Stimulated activated naive CD8-positive, alpha-beta T cell treated with anti-CD3 and anti-CD28 coated beads, Interleukin-15, Interleukin-2, amounts not matched to agents 100 ng/mL and 50 ng/mL, for 24 hours (primary cell): Measurements from ENCODE around the gene GPR150.

Experiments used
- H3K27ac Mint-ChIP-seq: one replicate; pipeline ENCODE4 v1.8.0; 2021; ENCODE audit warnings: mild to moderate bottlenecking, mixed read lengths
- H3K27me3 Mint-ChIP-seq: one replicate; pipeline ENCODE4 v1.8.0; 2021; ENCODE audit warnings: mixed read lengths
- H3K36me3 Mint-ChIP-seq: one replicate; pipeline ENCODE4 v1.8.0; 2021; ENCODE audit warnings: low read depth, mixed read lengths
- H3K4me1 Mint-ChIP-seq: one replicate; pipeline ENCODE4 v1.8.0; 2021; ENCODE audit warnings: low read depth, mixed read lengths
- H3K4me3 Mint-ChIP-seq: one replicate; pipeline ENCODE4 v1.8.0; 2021; ENCODE audit warnings: mild to moderate bottlenecking, mixed read lengths
- H3K9me3 Mint-ChIP-seq: one replicate; pipeline ENCODE4 v1.8.0; 2021; ENCODE audit warnings: mixed read lengths

The GPR150 gene

DNA sequence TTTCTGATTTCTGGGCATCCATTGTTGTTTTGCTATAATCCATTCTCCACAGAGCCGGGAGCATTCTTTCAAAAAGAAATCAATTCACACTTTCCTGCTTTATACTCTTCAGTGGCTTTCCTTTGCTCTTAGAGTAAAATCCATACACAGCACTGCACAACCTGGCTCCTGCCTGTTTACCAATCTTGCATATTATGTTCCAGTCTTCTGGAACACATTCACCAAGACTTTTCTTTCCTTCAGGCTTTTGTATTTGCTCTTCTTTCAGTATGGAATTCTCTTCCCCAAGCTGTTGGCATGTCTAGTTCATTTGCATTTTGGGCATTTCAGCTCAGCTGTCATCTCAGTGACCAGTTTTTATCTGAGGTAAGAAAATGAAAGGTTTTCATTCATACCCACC lies 33.0 kb downstream of the GPR150 start:
- Mint-ChIP-seq H3K4me3 (no peak overlapping the region), H3K27ac (no peak overlapping the region), H3K27me3 (no peaks in the 10 kb centered on the region), H3K4me1 (peaks cover 19% of the 10 kb centered on the region), H3K36me3 (peaks cover 29% of the 10 kb centered on the region), H3K9me3 (no peaks in the 10 kb centered on the region)

DNA sequence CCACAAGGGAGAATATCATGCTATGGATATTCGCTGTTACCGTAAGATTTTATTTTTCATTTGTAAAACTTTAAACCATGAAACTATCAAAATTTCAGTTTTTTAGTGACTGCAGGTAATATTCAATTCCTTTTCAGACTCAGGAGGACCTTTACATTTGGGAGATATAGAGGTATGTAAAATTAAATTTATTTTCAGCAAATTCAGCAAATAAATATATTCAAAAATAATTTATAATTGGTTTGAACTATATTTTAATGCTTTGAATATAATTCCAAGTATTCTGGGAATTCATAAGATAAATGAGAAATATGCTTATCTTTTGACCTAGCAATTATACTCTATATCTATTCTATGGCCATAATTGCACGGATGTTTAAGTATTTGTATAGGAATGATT lies 34.3 kb downstream of the GPR150 start:
- Mint-ChIP-seq H3K36me3 (peaks cover 32% of the 10 kb centered on the region), H3K4me1 (peaks cover 7% of the 10 kb centered on the region), H3K9me3 (no peaks in the 10 kb centered on the region), H3K27ac (no peak overlapping the region), H3K4me3 (no peak overlapping the region), H3K27me3 (no peaks in the 10 kb centered on the region)

DNA sequence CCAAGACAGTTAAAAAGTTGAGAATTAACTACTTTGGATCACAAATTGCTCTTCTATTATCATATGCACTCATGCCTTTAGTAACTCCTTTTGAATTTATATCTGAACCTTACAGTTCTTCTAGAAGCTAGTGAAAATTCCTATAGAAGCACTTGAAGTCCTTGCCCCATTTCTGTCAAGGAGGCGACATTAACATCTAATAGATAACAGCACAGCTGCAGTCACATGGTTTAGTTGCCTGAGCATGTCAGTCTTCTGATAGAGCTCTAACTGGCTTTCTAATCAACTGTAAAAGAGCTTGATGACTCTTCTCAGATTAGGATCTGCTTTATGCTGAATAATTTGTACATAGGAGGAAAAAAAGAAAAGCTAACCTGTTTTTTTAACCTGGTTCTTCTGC lies 35.7 kb downstream of the GPR150 start:
- Mint-ChIP-seq H3K27me3 (no peaks in the 10 kb centered on the region), H3K9me3 (no peaks in the 10 kb centered on the region), H3K4me3 (no peak overlapping the region), H3K27ac (no peak overlapping the region), H3K36me3 (peaks cover 32% of the 10 kb centered on the region), H3K4me1 (no peaks in the 10 kb centered on the region)

DNA sequence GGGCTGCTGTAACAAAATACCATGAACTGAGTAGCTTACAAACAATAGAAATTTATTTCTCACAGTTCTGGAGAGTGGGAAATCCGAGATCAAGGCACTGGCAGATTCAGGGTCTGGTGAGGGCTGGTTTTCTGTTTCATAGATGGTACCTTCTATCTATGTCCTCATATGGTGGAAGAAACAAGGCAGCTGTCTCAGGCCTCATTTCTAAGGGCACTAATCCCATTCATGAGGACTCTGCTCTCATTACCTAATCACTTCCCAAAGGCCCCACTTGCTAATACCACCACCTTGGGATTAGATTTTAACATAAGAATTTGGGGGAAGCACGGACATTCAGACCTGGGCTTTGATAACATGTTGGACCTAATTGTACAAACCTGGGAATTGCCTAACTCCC lies 40.2 kb downstream of the GPR150 start:
- no peaks in the 10 kb centered on the region for H3K9me3 Mint-ChIP-seq
- peaks cover under 1% of the 10 kb centered on the region for H3K27me3 Mint-ChIP-seq
- H3K4me1 Mint-ChIP-seq, result no peaks in the 10 kb centered on the region
- peaks cover 14% of the 10 kb centered on the region for H3K36me3 Mint-ChIP-seq
- no peak overlapping the region for H3K27ac Mint-ChIP-seq
- no peak overlapping the region for H3K4me3 Mint-ChIP-seq

DNA sequence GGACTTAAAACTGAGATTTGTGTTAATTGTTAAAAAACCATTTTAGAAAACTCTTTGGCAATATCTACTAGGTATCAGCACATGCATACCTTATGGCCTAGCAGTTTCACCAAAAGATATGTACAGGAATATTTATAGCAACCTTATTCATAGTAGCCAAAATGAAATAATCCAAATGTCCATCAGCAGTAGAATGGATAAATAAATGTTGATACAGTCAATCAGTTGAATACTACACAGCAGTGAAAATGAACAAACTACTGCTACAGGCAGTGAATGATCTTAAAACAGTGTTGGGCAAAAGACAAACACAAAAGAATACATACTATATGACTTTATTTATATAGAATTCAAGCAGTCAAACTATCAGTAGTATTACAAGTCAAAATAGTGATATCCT lies 43.1 kb downstream of the GPR150 start:
- peaks cover 4% of the 10 kb centered on the region for H3K27me3 Mint-ChIP-seq
- no peaks in the 10 kb centered on the region for H3K9me3 Mint-ChIP-seq
- peaks cover 4% of the 10 kb centered on the region for H3K36me3 Mint-ChIP-seq
- no peak overlapping the region for H3K4me3 Mint-ChIP-seq
- no peak overlapping the region for H3K27ac Mint-ChIP-seq
- H3K4me1 Mint-ChIP-seq, result no peaks in the 10 kb centered on the region

DNA sequence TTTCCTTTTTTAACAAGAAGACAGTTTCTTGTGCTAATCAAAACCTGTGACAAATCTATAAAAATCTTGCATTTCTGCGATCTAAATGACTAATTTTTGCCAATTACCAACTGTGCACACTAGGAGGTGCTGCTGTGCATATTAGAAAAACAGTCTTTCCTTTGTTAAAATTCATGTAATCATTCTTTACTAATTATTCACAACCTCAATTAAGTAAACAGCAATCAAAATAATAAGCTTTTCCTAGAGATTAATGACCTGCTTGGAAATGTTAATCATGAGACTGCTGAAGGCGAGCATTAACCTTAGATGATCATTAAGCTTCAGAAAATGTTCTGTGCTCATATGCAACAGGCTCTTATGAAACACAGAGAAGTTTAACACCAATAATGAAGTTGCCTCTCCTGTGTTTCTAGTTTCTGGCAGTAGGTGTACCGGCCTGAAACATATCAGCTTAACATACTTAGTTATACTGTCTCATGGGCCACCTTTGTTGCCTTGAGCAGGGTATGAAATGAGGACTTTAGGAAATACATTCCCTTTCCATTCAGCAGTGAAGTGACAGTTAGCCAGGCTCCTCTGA lies 44.4 kb downstream of the GPR150 start:
- H3K27me3 Mint-ChIP-seq, result peaks cover 4% of the 10 kb centered on the region
- H3K9me3 Mint-ChIP-seq, result no peaks in the 10 kb centered on the region
- H3K27ac Mint-ChIP-seq, result no peak overlapping the region
- no peaks in the 10 kb centered on the region for H3K36me3 Mint-ChIP-seq
- no peak overlapping the region for H3K4me3 Mint-ChIP-seq
- H3K4me1 Mint-ChIP-seq, result no peaks in the 10 kb centered on the region

DNA sequence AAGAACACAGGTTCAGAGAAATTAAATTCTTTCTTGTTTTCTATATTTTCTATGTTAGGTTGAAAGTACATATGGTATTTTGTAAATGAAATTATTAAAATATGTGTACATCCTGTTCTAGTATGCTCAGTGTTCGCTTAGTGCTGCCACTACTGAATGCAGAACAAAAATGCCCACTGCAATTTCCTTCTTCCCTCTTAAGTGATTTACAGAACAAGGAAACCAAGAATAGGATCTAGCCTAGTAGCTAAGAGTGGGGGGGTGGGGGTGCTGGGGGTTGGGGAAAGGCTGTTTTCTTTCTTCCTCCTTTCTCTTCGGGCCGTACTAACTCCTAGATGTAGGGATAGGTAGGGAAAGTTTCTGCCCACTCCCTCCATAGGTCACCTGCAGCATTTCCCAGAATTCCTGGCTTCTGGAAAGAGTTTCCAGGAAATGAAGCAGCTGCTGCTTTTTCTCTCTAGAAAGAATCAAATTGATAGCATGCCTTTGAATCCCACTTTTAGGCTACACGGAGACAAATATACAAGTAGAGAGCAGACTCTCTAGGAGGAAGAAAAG lies 47.3 kb downstream of the GPR150 start:
- Mint-ChIP-seq H3K27me3 (peaks cover 4% of the 10 kb centered on the region), H3K36me3 (no peaks in the 10 kb centered on the region), H3K4me3 (no peak overlapping the region), H3K4me1 (no peaks in the 10 kb centered on the region), H3K27ac (no peak overlapping the region), H3K9me3 (no peaks in the 10 kb centered on the region)

DNA sequence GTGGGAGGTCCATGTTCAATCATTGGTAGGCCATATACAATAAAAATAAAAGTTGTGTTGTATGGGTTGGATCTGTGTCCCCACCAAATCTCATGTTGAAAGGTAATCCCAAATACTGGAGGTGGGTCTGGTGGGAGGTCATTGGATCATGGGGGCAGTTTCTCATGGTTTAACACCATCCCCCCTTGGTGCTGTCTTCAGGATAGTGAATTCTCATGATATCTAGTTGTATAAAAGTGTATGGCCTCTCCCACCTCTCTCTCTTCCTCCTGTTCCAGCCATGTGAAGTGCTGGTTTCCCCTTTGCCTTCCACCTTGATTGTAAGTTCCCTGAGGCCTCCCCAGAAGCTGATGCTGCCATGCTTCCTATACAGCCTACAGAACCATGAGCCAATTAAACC lies 47.8 kb downstream of the GPR150 start:
- Mint-ChIP-seq H3K36me3 (no peaks in the 10 kb centered on the region), H3K27me3 (peaks cover 4% of the 10 kb centered on the region), H3K4me3 (no peak overlapping the region), H3K4me1 (no peaks in the 10 kb centered on the region), H3K27ac (no peak overlapping the region), H3K9me3 (no peaks in the 10 kb centered on the region)

DNA sequence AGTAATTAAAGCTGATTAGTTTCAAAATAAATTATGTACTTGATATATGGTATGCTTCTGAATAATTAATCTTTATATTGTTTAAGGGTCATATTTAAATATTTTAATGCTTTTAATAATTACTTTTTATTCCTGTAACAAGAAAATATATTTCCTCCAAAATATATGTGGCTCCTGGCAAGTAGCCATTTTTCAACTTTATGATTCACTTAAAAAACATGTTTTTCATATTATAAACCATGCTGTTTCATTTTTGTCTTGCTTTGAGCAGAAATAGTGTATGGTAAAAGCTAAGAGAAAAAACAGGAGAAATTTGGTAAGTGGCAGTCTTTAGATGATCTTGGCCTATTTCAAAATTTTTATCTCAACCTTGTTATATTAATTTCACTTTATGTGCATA lies 48.3 kb downstream of the GPR150 start:
- Mint-ChIP-seq H3K9me3 (no peaks in the 10 kb centered on the region), H3K27ac (no peak overlapping the region), H3K36me3 (no peaks in the 10 kb centered on the region), H3K4me1 (no peaks in the 10 kb centered on the region), H3K4me3 (no peak overlapping the region), H3K27me3 (peaks cover 4% of the 10 kb centered on the region)

DNA sequence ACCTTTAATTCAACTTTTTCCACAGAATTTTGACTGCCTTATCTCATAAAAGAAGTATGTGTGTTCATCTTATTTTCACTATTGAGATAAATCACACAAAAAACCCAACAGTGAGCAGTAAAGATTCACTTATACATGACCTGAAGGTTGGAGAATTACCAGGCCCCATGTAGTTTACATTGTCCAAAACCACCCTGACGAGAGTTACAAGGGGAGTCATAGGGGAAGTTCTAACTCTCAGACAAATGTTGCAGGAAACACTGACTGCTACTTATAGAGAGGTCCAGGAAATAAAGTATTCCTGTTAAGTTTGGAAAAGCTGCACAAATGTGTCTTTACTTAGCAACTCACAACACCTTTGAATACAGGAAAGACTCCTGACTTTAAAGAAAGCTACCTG lies 48.8 kb downstream of the GPR150 start:
- H3K4me1 Mint-ChIP-seq, result no peaks in the 10 kb centered on the region
- no peaks in the 10 kb centered on the region for H3K9me3 Mint-ChIP-seq
- no peak overlapping the region for H3K4me3 Mint-ChIP-seq
- H3K27me3 Mint-ChIP-seq, result peaks cover 4% of the 10 kb centered on the region
- H3K27ac Mint-ChIP-seq, result no peak overlapping the region
- H3K36me3 Mint-ChIP-seq, result no peaks in the 10 kb centered on the region

DNA sequence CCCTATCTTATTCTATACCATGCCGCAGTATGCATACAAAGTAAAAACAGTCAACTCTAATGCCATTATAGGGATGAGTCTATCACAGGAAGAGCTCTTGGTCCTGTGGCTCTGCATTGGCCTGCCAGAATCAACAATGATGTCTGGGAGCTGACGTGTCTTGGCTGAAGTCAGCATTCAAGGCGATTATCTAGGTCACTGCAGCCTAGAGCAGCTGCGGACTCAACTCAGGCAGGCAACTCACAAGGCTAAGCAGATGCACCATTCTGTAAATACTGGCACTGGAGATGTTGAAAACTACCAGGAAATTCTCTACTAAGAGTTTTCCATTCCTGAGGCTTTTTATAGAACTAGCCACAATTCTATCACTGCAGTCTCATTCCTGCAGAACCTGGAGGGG lies 49.7 kb downstream of the GPR150 start:
- Mint-ChIP-seq H3K4me1 (no peaks in the 10 kb centered on the region), H3K36me3 (no peaks in the 10 kb centered on the region), H3K27me3 (peaks cover 4% of the 10 kb centered on the region), H3K4me3 (no peak overlapping the region), H3K9me3 (no peaks in the 10 kb centered on the region), H3K27ac (no peak overlapping the region)

DNA sequence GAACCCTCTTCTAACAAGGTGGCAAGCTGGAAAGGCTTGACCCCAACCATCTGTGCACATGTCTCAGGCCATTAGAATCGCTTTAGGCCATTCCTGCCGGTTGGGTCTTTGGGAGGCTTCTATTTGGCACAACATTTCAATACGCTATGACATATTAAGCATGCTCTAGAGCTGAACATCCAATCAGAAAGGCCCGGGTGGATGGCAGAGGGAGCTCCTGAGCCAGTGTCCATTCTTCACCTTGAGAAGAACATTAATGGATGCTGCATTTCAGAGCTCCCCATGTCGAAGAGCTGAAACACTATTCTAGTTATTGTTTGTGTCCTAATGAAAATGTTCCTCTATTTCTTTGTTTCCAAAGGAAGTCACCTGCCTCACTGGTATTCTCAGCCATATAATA lies 50.1 kb downstream of the GPR150 start:
- Mint-ChIP-seq H3K4me3 (no peak overlapping the region), H3K27me3 (peaks cover 4% of the 10 kb centered on the region), H3K9me3 (no peaks in the 10 kb centered on the region)

DNA sequence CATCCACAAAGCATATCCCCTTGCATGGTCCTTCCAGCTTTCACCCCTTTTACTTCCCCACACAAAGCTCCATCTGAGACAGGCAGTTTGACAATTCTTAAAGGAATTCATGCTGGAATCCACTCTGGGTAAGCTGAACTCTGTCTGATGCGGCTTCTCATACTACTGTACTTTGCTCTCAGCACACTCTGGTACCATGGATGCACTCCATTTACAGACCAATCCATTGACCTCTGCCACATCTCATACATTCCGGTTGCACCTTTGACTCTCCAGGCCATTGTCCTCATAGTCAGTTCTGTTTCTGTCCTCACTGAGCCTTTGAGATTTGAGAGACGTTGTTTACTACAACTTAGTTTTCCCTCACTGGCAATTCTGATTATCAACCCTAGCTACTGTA lies 50.7 kb downstream of the GPR150 start:
- H3K4me1 Mint-ChIP-seq, result no peaks in the 10 kb centered on the region
- H3K36me3 Mint-ChIP-seq, result no peaks in the 10 kb centered on the region
- H3K27ac Mint-ChIP-seq, result no peak overlapping the region
- no peaks in the 10 kb centered on the region for H3K27me3 Mint-ChIP-seq
- H3K9me3 Mint-ChIP-seq, result no peaks in the 10 kb centered on the region
- no peak overlapping the region for H3K4me3 Mint-ChIP-seq

More for the DNA sequence above, 50.1 kb downstream of the GPR150 start:
- no peaks in the 10 kb centered on the region for H3K36me3 Mint-ChIP-seq
- no peaks in the 10 kb centered on the region for H3K4me1 Mint-ChIP-seq
- H3K27ac Mint-ChIP-seq, result no peak overlapping the region
